K562 (cell line): ENCODE data around the gene HAPLN2. TPM values are rescaled to one million over a fixed set of nuclear protein-coding genes. Genes with fewer than 3 reads are reported as not detected.

Experiments used
- ATAC-seq: fragments of 200-7000 bp; cut with Tn5 transposase; 3 replicates; pipeline ENCODE4 v1.9.1; 2020; ENCODE audit warnings: moderate library complexity
- BruUV-seq: library from RNA; stranded (reverse); fragments of 400-500 nt; replicated peaks from 2 replicates; lab custom pipeline; 2021; lab: Mats Ljungman, UMichigan
- CTCF ChIA-PET: fragments of 300-600 bp; formaldehyde crosslinking; extraction: SDS; loops from one replicate; lab custom pipeline; 2021; ENCODE audit warnings: low intra/inter-chr PET ratio; lab: Yijun Ruan, JAX
- POLR2A ChIA-PET: fragments of 300-600, 350-650 bp; sonication (Branson Sonifier 250); formaldehyde crosslinking; extraction: SDS; loops from one replicate; lab custom pipeline; 2021; ENCODE audit warnings: antibody characterized with exemption, inconsistent platforms; lab: Yijun Ruan, JAX
- DNase-seq, 4 experiments: peaks; one replicate each; pipeline versions ENCODE4 v3.0.0 to v3.0.0-alpha.2; 2011 to 2018; ENCODE audit warnings: low spot score in 3 of 4, mixed read lengths in 3 of 4; ENCODE audit errors: extremely low read depth in 1 of 4
- FAIRE-seq: peaks from 2 replicates; lab custom pipeline; 2011; peaks lifted over from hg19 to GRCh38; lab: Jason Lieb, UNC
- H2AFZ ChIP-seq: 2 replicates; pipeline ENCODE4 v1.6.0; 2011; ENCODE audit warnings: low read depth, low read length, control low read depth, inconsistent platforms
- H3K27ac ChIP-seq: fragments of 200-600 bp; 3 replicates; pipeline ENCODE4 v1.8.0; 2011; ENCODE audit warnings: low read depth, mild to moderate bottlenecking, control low read depth, inconsistent platforms, low read length, moderate library complexity, mixed read lengths; ENCODE audit errors: extremely low read depth
- H3K27me3 ChIP-seq, 2 experiments: fragments of 300-600 bp in 1 of 2; 2 replicates in 1 of 2; 3 replicates in 1 of 2; pipeline versions ENCODE4 v1.6.0 to v1.8.0; 2011; ENCODE audit warnings: inconsistent platforms in 2 of 2, low read length in 2 of 2, mild to moderate bottlenecking in 1 of 2, mixed read lengths in 1 of 2, moderate library complexity in 1 of 2; ENCODE audit not compliant: control insufficient read depth in 2 of 2, insufficient read depth in 2 of 2
- H3K36me3 ChIP-seq: fragments of 300-600 bp; 3 replicates; pipeline ENCODE4 v1.8.0; 2011; ENCODE audit warnings: mild to moderate bottlenecking, low read length, inconsistent platforms; ENCODE audit not compliant: control insufficient read depth, insufficient read depth
- H3K4me1 ChIP-seq, 2 experiments: fragments of 200-600 bp in 1 of 2; replicated peaks in 1 of 2; 2 replicates in 1 of 2; 3 replicates in 1 of 2; pipeline versions ENCODE4 v1.5.1 to v1.8.0; 2011; ENCODE audit warnings: inconsistent platforms in 2 of 2, low read length in 2 of 2, mild to moderate bottlenecking in 1 of 2, mixed read lengths in 1 of 2, moderate library complexity in 1 of 2; ENCODE audit not compliant: control insufficient read depth in 2 of 2, insufficient read depth in 2 of 2
- H3K4me2 ChIP-seq: 2 replicates; pipeline ENCODE4 v1.6.1; 2011; ENCODE audit warnings: low read length, control low read depth, inconsistent platforms, mixed read lengths; ENCODE audit not compliant: insufficient read depth
- H3K4me3 ChIP-seq: fragments of 200-600 bp; sonication (generic), shearing (Covaris generic); 2 replicates; pipeline ENCODE4 v1.5.1; 2016; ENCODE audit warnings: control low read depth, inconsistent platforms
- H3K79me2 ChIP-seq: fragments of 200-600 bp; 3 replicates; pipeline ENCODE4 v1.8.0; 2011; ENCODE audit warnings: low read length, inconsistent platforms; ENCODE audit not compliant: control insufficient read depth, insufficient read depth
- H3K9ac ChIP-seq, 2 experiments: 2 replicates each; pipeline versions ENCODE4 v1.6.0 to v1.6.1; 2011; ENCODE audit warnings: low read depth in 2 of 2, low read length in 2 of 2, control low read depth in 1 of 2, inconsistent platforms in 1 of 2, mild to moderate bottlenecking in 1 of 2, mixed read lengths in 1 of 2; ENCODE audit not compliant: insufficient read depth in 1 of 2
- H3K9me1 ChIP-seq: one replicate; pipeline ENCODE4 v1.6.0; 2011; ENCODE audit warnings: inconsistent platforms, mild to moderate bottlenecking, low read length, moderate library complexity; ENCODE audit not compliant: control insufficient read depth, insufficient read depth
- H3K9me3 ChIP-seq: replicated peaks from 2 replicates; pipeline ENCODE4 v1.5.1; 2011; ENCODE audit warnings: low read depth, low read length, inconsistent platforms; ENCODE audit not compliant: control insufficient read depth, insufficient read depth
- H4K20me1 ChIP-seq: replicated peaks from 2 replicates; pipeline ENCODE4 v1.6.1; 2011; ENCODE audit warnings: low read length, inconsistent platforms, mixed read lengths; ENCODE audit not compliant: control insufficient read depth, insufficient read depth
- ARID1B ChIP-seq: fragments of 450-650 bp; IDR thresholded peaks from 2 replicates; pipeline ENCODE4 v1.6.1; 2016; ENCODE audit warnings: antibody characterized with exemption, mild to moderate bottlenecking, inconsistent platforms
- C11orf30 ChIP-seq: fragments of 450-650 bp; IDR thresholded peaks from 2 replicates; pipeline ENCODE4 v1.6.1; 2016; ENCODE audit warnings: low read depth, mild to moderate bottlenecking
- GABPA ChIP-seq: fragments of 200-800 bp; sonication (Bioruptor generic); conservative IDR thresholded peaks from 2 replicates; pipeline ENCODE4 v1.6.1; 2016; ENCODE audit warnings: low read depth, missing genetic modification characterization, missing compliant biosample characterization
- HMG20B ChIP-seq: fragments of 250-450 bp; sonication (Bioruptor Pico); IDR thresholded peaks from 2 replicates; pipeline ENCODE4 v1.5.0; 2021; ENCODE audit warnings: mild to moderate bottlenecking
- PHTF2 ChIP-seq: fragments of 250-450 bp; sonication (Bioruptor Pico); IDR thresholded peaks from 2 replicates; pipeline ENCODE4 v1.5.0; 2021; ENCODE audit warnings: mild to moderate bottlenecking
- RBM15 ChIP-seq: fragments of 200-400 bp; formaldehyde crosslinking; IDR thresholded peaks from 2 replicates; pipeline ENCODE4 v1.6.1; 2018; ENCODE audit warnings: mild to moderate bottlenecking, low read length, moderate library complexity; ENCODE audit not compliant: insufficient read depth
- TAF15 ChIP-seq: fragments of 200-400 bp; formaldehyde crosslinking; IDR thresholded peaks from 2 replicates; pipeline ENCODE4 v1.6.1; 2017; ENCODE audit warnings: mild to moderate bottlenecking, low read depth, low read length, moderate library complexity
- ZNF282 ChIP-seq: sonication (generic); formaldehyde crosslinking; IDR thresholded peaks from 2 replicates; pipeline ENCODE4 v1.8.1; 2023; ENCODE audit warnings: missing genetic modification reagents
- ZNF507 ChIP-seq: conservative IDR thresholded peaks from 2 replicates; pipeline ENCODE4 v1.6.1; 2017; ENCODE audit warnings: missing genetic modification characterization, missing compliant biosample characterization
- ZSCAN32 ChIP-seq: fragments of 450-650 bp; formaldehyde crosslinking; IDR thresholded peaks from 2 replicates; pipeline ENCODE4 v1.4.0; 2020; ENCODE audit warnings: mild to moderate bottlenecking, moderate library complexity
- WGBS: fragments of 100-300 bp; shearing (Covaris generic); methylation state at CpG from one replicate; pipeline ENCODE4 v1.1.6; 2016; ENCODE audit warnings: low coverage, mixed read lengths; ENCODE audit not compliant: insufficient coverage; ENCODE audit errors: missing lambda C conversion rate; 5-methylcytosine and 5-hydroxymethylcytosine counted together
- in situ Hi-C: fragments of 300-500 bp; cut with MboI; formaldehyde crosslinking; loops from 4 replicates; pipeline ENCODE4 v1.15.0; 2018; ENCODE audit warnings: inconsistent platforms, mixed read lengths
- intact Hi-C: fragments of 100-400 bp; cut with micrococcal nuclease; formaldehyde crosslinking; loops from 2 replicates; pipeline ENCODE4 v1.14.2; 2022
- polyA plus RNA-seq, 8 experiments: library from polyadenylated mRNA; depleted of rRNA in 4 of 8; stranded (reverse) in 5 of 8; unstranded in 3 of 8; fragments of >200 nt; fragmentation: Nextera tagmentation in 2 of 8; fragmentation: Illumina TruSeq in 1 of 8; extraction: Ambion mirVana in 2 of 8; extraction: Trizol in 1 of 8; gene quantifications; 2 replicates each; pipeline versions ENCODE4 v1.2.1 to v1.2.3, GENCODE V29; 2011 to 2014; ENCODE audit warnings: inconsistent platforms in 1 of 8, missing spikeins in 1 of 8
- total RNA-seq, 7 experiments: library from RNA; depleted of rRNA in 6 of 7; stranded (reverse); fragments of >200 nt in 6 of 7; fragmentation: Illumina TruSeq in 2 of 7; extraction: Trizol in 2 of 7; gene quantifications; 2 replicates each; pipeline versions ENCODE4 v1.2.1 to v1.2.3, GENCODE V29; 2011 to 2021; ENCODE audit warnings: low replicate concordance in 1 of 7
- TF ChIP-seq, protein P1 (sequence below): fragments of 250-450 bp; sonication (Bioruptor Pico); IDR thresholded peaks from 2 replicates; pipeline ENCODE4 v1.6.1; 2021; ENCODE audit warnings: mild to moderate bottlenecking

Gene HAPLN2
- total and polyA plus RNA-seq, 9 of the 15 experiments (the other 6 are each of a cell fraction or from before 2014, with no cell fraction given), result 0.14 to 5.2 (median 3.8) TPM; not detected in 4

DNA sequence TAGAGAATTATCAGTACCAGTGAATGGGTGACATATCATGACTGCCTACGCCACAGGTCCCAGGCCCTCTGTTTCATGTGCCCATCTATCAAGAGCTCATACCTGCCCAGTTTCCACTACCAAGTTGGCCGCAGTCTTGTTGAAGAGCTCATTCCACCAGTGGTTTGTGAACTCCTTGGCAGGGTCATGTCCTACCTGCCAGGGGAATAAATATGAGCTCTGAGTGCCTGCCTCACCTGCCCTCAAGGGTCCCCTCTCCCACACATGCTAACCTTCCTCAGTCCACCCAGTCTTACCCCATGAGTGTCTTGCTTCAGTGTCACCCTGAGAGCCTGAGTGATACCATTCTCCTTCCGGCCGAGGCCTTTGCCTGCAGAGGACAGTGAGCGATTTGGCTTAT lies 21.1 kb upstream of the HAPLN2 start:
- BruUV-seq, result no TSS peak
- Histone ChIP-seq H4K20me1 (no peaks in the 10 kb centered on the region), H3K4me2 (no peak overlapping the region), H3K9me3 (no peaks in the 10 kb centered on the region), H3K27me3 (no peaks in the 10 kb centered on the region), H3K4me1 (peaks cover 12% of the 10 kb centered on the region in 2 experiments; a peak in 4 of 5 replicates), H3K27ac (no peak overlapping the region; the same call in 2 of the 3 replicates), H3K36me3 (peaks cover 67% of the 10 kb centered on the region), H3K4me3 (no peak overlapping the region), H2AFZ (no peak overlapping the region), H3K79me2 (peaks cover 48% of the 10 kb centered on the region), H3K9ac (0 out of 4 replicates have a peak overlapping the region, but pooled peaks of 1 of the 2 experiments have one; percentile 66), H3K9me1 (no peaks in the 10 kb centered on the region)
- FAIRE-seq (no peak), DNase-seq (no peak), ATAC-seq (no peak)
- in situ Hi-C loops (no loop called here), intact Hi-C loops (no loop called here)
- TF ChIP-seq ZNF507 (tag) (no peak), C11orf30 (no peak), TAF15 (no peak), RBM15 (no peak), ARID1B (no peak), PHTF2 (CRISPR knock-in tag) (no peak), HMG20B (CRISPR knock-in tag) (no peak), ZSCAN32 (CRISPR knock-in tag) (no peak), ZNF282 (CRISPR knock-in tag) (no peak), GABPA (no peak)
- TF ChIP-seq, protein P1, sequence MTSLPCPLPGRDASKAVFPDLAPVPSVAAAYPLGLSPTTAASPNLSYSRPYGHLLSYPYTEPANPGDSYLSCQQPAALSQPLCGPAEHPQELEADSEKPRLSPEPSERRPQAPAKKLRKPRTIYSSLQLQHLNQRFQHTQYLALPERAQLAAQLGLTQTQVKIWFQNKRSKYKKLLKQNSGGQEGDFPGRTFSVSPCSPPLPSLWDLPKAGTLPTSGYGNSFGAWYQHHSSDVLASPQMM, result no peak
- WGBS, result 95% methylated on average over 5 of the region's 5 CpGs
- ChIA-PET POLR2A (interaction anchor here (0.6 to 1.6 kb wide), 5 partner anchors 9 to 208 kb away, joined by 3 to 4 read pairs (median 3); no protein-coding TSS in a partner anchor), CTCF (no interaction called here)
